GM12878 (cell line): ENCODE results near the gene RRAGD. TPM values are rescaled to one million over a fixed set of nuclear protein-coding genes. Genes with fewer than 3 reads are reported as not detected.

ENCODE experiments used
- ATAC-seq: fragments of 200-7000 bp; cut with Tn5 transposase; 3 replicates; pipeline ENCODE4 v1.9.1; 2020; ENCODE audit warnings: mild to moderate bottlenecking, moderate library complexity
- BruUV-seq: library from RNA; stranded (reverse); fragments of 400-500 nt; replicated peaks from 2 replicates; lab custom pipeline; 2021; lab: Mats Ljungman, UMichigan
- CTCF ChIA-PET: fragments of 300-600 bp; sonication (Branson Sonifier 250); formaldehyde crosslinking; extraction: SDS; loops from one replicate; lab custom pipeline; 2021; ENCODE audit warnings: inconsistent platforms; lab: Yijun Ruan, JAX
- POLR2A ChIA-PET: fragments of 350-600 bp; formaldehyde crosslinking; extraction: SDS; loops from one replicate; lab custom pipeline; 2021; ENCODE audit warnings: inconsistent platforms; lab: Charles Lee
- RAD21 ChIA-PET: fragments of 300-600 bp; sonication (Branson Sonifier 250); formaldehyde crosslinking; loops from one replicate; lab custom pipeline; 2023; ENCODE audit warnings: antibody characterized with exemption; ENCODE audit not compliant: unreplicated experiment; lab: Charles Lee
- SMC1A ChIA-PET: fragments of 300-600 bp; sonication (Branson Sonifier 250); formaldehyde crosslinking; loops from one replicate; lab custom pipeline; 2023; ENCODE audit not compliant: unreplicated experiment, uncharacterized antibody; lab: Charles Lee
- DNase-seq: peaks from one replicate; pipeline ENCODE4 v3.0.0-alpha.2; 2011; ENCODE audit warnings: low read depth, low spot score
- FAIRE-seq: peaks from 3 replicates; lab custom pipeline; 2011; peaks lifted over from hg19 to GRCh38; lab: Jason Lieb, UNC
- H2AFZ ChIP-seq: 2 replicates; pipeline ENCODE4 v1.6.0; 2011; ENCODE audit warnings: low read depth, low read length, control low read depth; ENCODE audit not compliant: control insufficient read depth
- H3K27ac ChIP-seq: 2 replicates; pipeline ENCODE4 v1.5.1; 2011; ENCODE audit warnings: control low read depth; ENCODE audit not compliant: control insufficient read depth, insufficient read depth
- H3K27me3 ChIP-seq, 2 experiments: replicated peaks in 1 of 2; 2 replicates each; pipeline versions ENCODE4 v1.6.0 to v1.6.1; 2011; ENCODE audit warnings: low read length in 1 of 2; ENCODE audit not compliant: control insufficient read depth in 2 of 2, insufficient read depth in 2 of 2
- H3K36me3 ChIP-seq, 2 experiments: 2 replicates each; pipeline ENCODE4 v1.5.1; 2011; ENCODE audit warnings: low read length in 1 of 2; ENCODE audit not compliant: control insufficient read depth in 2 of 2, insufficient read depth in 2 of 2
- H3K4me1 ChIP-seq: 2 replicates; pipeline ENCODE4 v1.6.1; 2011; ENCODE audit warnings: mild to moderate bottlenecking, low read length, moderate library complexity, mixed read lengths; ENCODE audit not compliant: control insufficient read depth, insufficient read depth
- H3K4me2 ChIP-seq: 2 replicates; pipeline ENCODE4 v1.6.0; 2011; ENCODE audit warnings: control low read depth; ENCODE audit not compliant: control insufficient read depth, insufficient read depth
- H3K4me3 ChIP-seq: fragments of 200-600 bp; sonication (generic); 2 replicates; pipeline ENCODE4 v1.5.1; 2016
- H3K79me2 ChIP-seq: 2 replicates; pipeline ENCODE4 v1.6.0; 2011; ENCODE audit warnings: low read length; ENCODE audit not compliant: control insufficient read depth, insufficient read depth
- H3K9ac ChIP-seq: 2 replicates; pipeline ENCODE4 v1.8.0; 2011; ENCODE audit warnings: low read length, control low read depth, mixed read lengths; ENCODE audit not compliant: control insufficient read depth, insufficient read depth
- H3K9me3 ChIP-seq: replicated peaks from 3 replicates; pipeline ENCODE4 v1.5.1; 2011; ENCODE audit warnings: mild to moderate bottlenecking, low read length; ENCODE audit not compliant: control insufficient read depth, insufficient read depth
- H4K20me1 ChIP-seq: 2 replicates; pipeline ENCODE4 v1.6.0; 2011; ENCODE audit not compliant: control insufficient read depth, insufficient read depth
- ATF2 ChIP-seq: IDR thresholded peaks from 2 replicates; pipeline ENCODE4 v1.6.1; 2012; ENCODE audit warnings: low read length, inconsistent platforms
- ELK1 ChIP-seq: IDR thresholded peaks from 2 replicates; pipeline ENCODE4 v1.6.1; 2012; ENCODE audit warnings: low read depth, low read length, improper control_type of control experiment
- HDGF ChIP-seq: fragments of 450-650 bp; IDR thresholded peaks from 2 replicates; pipeline ENCODE4 v1.6.1; 2016; ENCODE audit warnings: antibody characterized with exemption
- MYC ChIP-seq: IDR thresholded peaks from 2 replicates; pipeline ENCODE4 v1.6.1; 2011; ENCODE audit warnings: mild to moderate bottlenecking, low read length, moderate library complexity, inconsistent platforms; ENCODE audit not compliant: insufficient read depth, insufficient replicate concordance, insufficient read length, severe bottlenecking
- PKNOX1 ChIP-seq: fragments of 450-650 bp; IDR thresholded peaks from 2 replicates; pipeline ENCODE4 v1.6.1; 2016; ENCODE audit warnings: mild to moderate bottlenecking
- PML ChIP-seq: IDR thresholded peaks from 2 replicates; pipeline ENCODE4 v1.6.1; 2012; ENCODE audit warnings: low read length, inconsistent platforms
- RBBP5 ChIP-seq: fragments of 200-600 bp; sonication (generic); conservative IDR thresholded peaks from 2 replicates; pipeline ENCODE4 v1.6.1; 2016
- SIX5 ChIP-seq: IDR thresholded peaks from 2 replicates; pipeline ENCODE4 v1.6.1; 2011; ENCODE audit warnings: mild to moderate bottlenecking, low read depth, low read length, moderate library complexity; ENCODE audit not compliant: severe bottlenecking
- SMAD5 ChIP-seq: IDR thresholded peaks from 2 replicates; pipeline ENCODE4 v1.6.1; 2016; ENCODE audit warnings: antibody characterized with exemption, low read depth
- SP1 ChIP-seq: IDR thresholded peaks from one replicate; pipeline ENCODE4 v1.6.1; 2011; ENCODE audit warnings: low read depth, low read length
- WRNIP1 ChIP-seq: IDR thresholded peaks from 2 replicates; pipeline ENCODE4 v1.6.1; 2011; ENCODE audit warnings: low read depth, low read length, improper control_type of control experiment, borderline replicate concordance
- ZBED1 ChIP-seq: IDR thresholded peaks from 2 replicates; pipeline ENCODE4 v1.6.1; 2016; ENCODE audit warnings: borderline replicate concordance
- WGBS: methylation state at CpG from one replicate; pipeline ENCODE4 v1.1.6; 2016; ENCODE audit warnings: low lambda C conversion rate; ENCODE audit not compliant: insufficient replicate concordance, insufficient coverage; ENCODE audit errors: missing lambda C conversion rate; 5-methylcytosine and 5-hydroxymethylcytosine counted together
- in situ Hi-C: fragments of 300-500 bp; cut with MboI; formaldehyde crosslinking; loops from 9 replicates; pipeline ENCODE4 v1.14.3; 2018; ENCODE audit warnings: mixed read lengths
- intact Hi-C: fragments of 100-400 bp; cut with micrococcal nuclease; formaldehyde crosslinking; loops from one replicate; pipeline ENCODE4 v1.14.2; 2022; ENCODE audit not compliant: unreplicated experiment
- polyA plus RNA-seq, 11 experiments: library from polyadenylated mRNA; depleted of rRNA in 4 of 11; unstranded in 6 of 11; stranded (reverse) in 5 of 11; fragments of >200 nt; fragmentation: Nextera tagmentation in 4 of 11; fragmentation: Illumina TruSeq in 1 of 11; extraction: Ambion mirVana in 4 of 11; extraction: Trizol in 1 of 11; gene quantifications; 1 replicate in 1 of 11; 2 replicates in 10 of 11; pipeline versions ENCODE4 v1.2.1 to v1.2.3, GENCODE V29; 2011 to 2016; ENCODE audit warnings: inconsistent platforms in 2 of 11, missing spikeins in 2 of 11, low read depth in 1 of 11
- total RNA-seq, 4 experiments: library from RNA; depleted of rRNA in 3 of 4; stranded (reverse); fragments of >200 nt in 3 of 4; fragmentation: Illumina TruSeq in 1 of 4; extraction: Trizol in 1 of 4; gene quantifications; 2 replicates each; pipeline versions ENCODE4 v1.2.1 to v1.2.3, GENCODE V29; 2013 to 2021
- TF ChIP-seq, protein P1 (sequence below): fragments of 450-650 bp; IDR thresholded peaks from 2 replicates; pipeline ENCODE4 v1.6.1; 2016; ENCODE audit warnings: mild to moderate bottlenecking
- TF ChIP-seq, protein P2 (sequence below): fragments of 450-650 bp; IDR thresholded peaks from 2 replicates; pipeline ENCODE4 v1.6.1; 2016; ENCODE audit warnings: mild to moderate bottlenecking, moderate library complexity, borderline replicate concordance

RRAGD gene
- total and polyA plus RNA-seq, 10 of the 15 experiments (the other 5 are each of a cell fraction or from before 2014, with no cell fraction given) = 4.6 to 17.4 (median 8.5) TPM

DNA sequence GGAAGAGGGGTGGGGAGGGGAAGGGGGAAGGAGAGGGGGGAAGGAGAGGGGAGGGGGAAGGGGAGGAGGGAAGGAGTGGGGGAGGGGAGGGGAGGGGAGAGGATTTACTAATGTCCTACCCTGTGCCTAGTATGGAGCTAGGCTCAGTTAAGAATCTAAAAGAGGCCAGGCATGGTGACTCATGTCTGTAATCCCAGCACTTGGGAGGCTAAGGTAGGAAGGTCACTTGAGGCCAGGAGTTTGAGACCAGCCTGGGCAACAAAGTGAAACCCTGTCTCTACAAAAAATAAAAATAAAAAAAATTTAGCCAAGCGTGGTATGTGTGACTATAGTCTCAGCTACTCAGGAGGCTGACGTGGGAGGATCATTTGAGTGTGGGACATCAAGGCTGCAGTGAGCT, 72.5 kb downstream of the RRAGD start (continued):
- TF ChIP-seq HDGF (no peak), WRNIP1 (no peak), PKNOX1 (no peak), ELK1 (no peak), SP1 (no peak), PML (no peak)
- TF ChIP-seq, all 136 proteins: peak for 0

DNA sequence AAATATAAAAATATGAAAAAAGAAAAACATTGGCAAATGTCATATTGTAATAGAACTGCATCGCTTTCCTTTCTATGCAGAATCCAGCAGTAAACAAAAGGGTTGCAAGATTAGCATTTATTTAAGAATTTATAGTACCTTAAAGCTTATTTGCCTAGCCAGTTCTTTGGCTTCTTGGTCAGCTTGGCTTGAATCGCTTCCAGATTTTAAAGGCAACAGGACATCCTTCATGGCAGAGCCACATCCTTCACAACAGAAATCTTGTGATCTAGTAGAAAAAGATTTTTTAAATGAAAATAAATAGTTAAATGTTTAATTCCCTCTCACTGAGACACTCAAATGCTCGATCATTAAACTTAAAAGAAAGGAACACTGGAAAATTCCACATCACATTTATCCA, 76.9 kb downstream of the RRAGD start:
- H3K4me3 ChIP-seq = no peak overlapping the region
- ChIA-PET RAD21 (interaction anchor here (1.0 kb wide), 1 partner anchor 16 kb away, joined by 3 read pairs; no protein-coding TSS in a partner anchor), SMC1A (interaction anchor here (0.9 to 1.1 kb wide), 3 partner anchors 13 to 37 kb away, joined by 3 to 5 read pairs (median 4); no protein-coding TSS in a partner anchor), CTCF (interaction anchor here (1.3 to 1.9 kb wide), 2 partner anchors 12 to 51 kb away, joined by 3 to 8 read pairs; no protein-coding TSS in a partner anchor), POLR2A (interaction anchor here (0.5 kb wide), 1 partner anchor 21 kb away, joined by 3 read pairs; no protein-coding TSS in a partner anchor)
- WGBS = 96% methylated on average over 3 of the region's 3 CpGs
- intact Hi-C loops (no loop called here), in situ Hi-C loops (no loop called here)
- FAIRE-seq (no peak), DNase-seq (no peak), ATAC-seq (no peak)
- H3K27ac ChIP-seq = no peak overlapping the region
- no peak overlapping the region for H3K4me2 ChIP-seq
- H3K9ac ChIP-seq = no peak overlapping the region
- no TSS peak for BruUV-seq
- no peaks in the 10 kb centered on the region for H3K27me3 ChIP-seq
- H3K4me1 ChIP-seq = no peaks in the 10 kb centered on the region
- H4K20me1 ChIP-seq = no peaks in the 10 kb centered on the region; the same call in 1 of the 2 replicates
- H3K36me3 ChIP-seq = peaks cover 6 to 22% of the 10 kb centered on the region in 2 experiments
- no peak overlapping the region for H2AFZ ChIP-seq
- no peaks in the 10 kb centered on the region for H3K9me3 ChIP-seq
- H3K79me2 ChIP-seq = no peaks in the 10 kb centered on the region; the same call in none of the 2 replicates
- TF ChIP-seq SIX5 (no peak), MYC (no peak), SMAD5 (no peak), ZBED1 (no peak), RBBP5 (no peak), ATF2 (no peak)
- TF ChIP-seq, protein P1, sequence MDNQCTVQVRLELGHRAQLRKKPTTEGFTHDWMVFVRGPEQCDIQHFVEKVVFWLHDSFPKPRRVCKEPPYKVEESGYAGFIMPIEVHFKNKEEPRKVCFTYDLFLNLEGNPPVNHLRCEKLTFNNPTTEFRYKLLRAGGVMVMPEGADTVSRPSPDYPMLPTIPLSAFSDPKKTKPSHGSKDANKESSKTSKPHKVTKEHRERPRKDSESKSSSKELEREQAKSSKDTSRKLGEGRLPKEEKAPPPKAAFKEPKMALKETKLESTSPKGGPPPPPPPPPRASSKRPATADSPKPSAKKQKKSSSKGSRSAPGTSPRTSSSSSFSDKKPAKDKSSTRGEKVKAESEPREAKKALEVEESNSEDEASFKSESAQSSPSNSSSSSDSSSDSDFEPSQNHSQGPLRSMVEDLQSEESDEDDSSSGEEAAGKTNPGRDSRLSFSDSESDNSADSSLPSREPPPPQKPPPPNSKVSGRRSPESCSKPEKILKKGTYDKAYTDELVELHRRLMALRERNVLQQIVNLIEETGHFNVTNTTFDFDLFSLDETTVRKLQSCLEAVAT = no peak
- TF ChIP-seq, protein P2, sequence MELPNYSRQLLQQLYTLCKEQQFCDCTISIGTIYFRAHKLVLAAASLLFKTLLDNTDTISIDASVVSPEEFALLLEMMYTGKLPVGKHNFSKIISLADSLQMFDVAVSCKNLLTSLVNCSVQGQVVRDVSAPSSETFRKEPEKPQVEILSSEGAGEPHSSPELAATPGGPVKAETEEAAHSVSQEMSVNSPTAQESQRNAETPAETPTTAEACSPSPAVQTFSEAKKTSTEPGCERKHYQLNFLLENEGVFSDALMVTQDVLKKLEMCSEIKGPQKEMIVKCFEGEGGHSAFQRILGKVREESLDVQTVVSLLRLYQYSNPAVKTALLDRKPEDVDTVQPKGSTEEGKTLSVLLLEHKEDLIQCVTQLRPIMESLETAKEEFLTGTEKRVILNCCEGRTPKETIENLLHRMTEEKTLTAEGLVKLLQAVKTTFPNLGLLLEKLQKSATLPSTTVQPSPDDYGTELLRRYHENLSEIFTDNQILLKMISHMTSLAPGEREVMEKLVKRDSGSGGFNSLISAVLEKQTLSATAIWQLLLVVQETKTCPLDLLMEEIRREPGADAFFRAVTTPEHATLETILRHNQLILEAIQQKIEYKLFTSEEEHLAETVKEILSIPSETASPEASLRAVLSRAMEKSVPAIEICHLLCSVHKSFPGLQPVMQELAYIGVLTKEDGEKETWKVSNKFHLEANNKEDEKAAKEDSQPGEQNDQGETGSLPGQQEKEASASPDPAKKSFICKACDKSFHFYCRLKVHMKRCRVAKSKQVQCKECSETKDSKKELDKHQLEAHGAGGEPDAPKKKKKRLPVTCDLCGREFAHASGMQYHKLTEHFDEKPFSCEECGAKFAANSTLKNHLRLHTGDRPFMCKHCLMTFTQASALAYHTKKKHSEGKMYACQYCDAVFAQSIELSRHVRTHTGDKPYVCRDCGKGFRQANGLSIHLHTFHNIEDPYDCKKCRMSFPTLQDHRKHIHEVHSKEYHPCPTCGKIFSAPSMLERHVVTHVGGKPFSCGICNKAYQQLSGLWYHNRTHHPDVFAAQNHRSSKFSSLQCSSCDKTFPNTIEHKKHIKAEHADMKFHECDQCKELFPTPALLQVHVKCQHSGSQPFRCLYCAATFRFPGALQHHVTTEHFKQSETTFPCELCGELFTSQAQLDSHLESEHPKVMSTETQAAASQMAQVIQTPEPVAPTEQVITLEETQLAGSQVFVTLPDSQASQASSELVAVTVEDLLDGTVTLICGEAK = no peak
